ENCODE data around the gene SRCAP.
A peak's percentile ranks its signal among the peaks of the same experiment; 100 is the strongest.
"Not testable (repeated sequence)": the region's sequence is repeated elsewhere in the genome, so short reads cannot be mapped to it uniquely, and the experiment has no call there.

The SRCAP gene

GRCh38 chr16:30698139-30698815 lies 694 bp upstream of the SRCAP start:
- DNase-seq (ENCODE audit: low read depth in 2 of 2) = peak; percentile 98

- DNase-seq (ENCODE audit: low read depth in 2 of 2) = no peak
These were observed 686 bp downstream of the SRCAP start for GRCh38 chr16:30699615-30700099.

GRCh38 chr16:30700491-30700890 lies 1.5 kb downstream of the SRCAP start:
- no peak for DNase-seq (ENCODE audit: low read depth in 2 of 2)

- no peak for DNase-seq (ENCODE audit: low read depth in 2 of 2)
These were observed 2.0 kb downstream of the SRCAP start for GRCh38 chr16:30700971-30701370.

- DNase-seq (ENCODE audit: low read depth in 2 of 2) = not testable (repeated sequence)
These were observed 4.1 kb downstream of the SRCAP start for GRCh38 chr16:30703071-30703470.

GRCh38 chr16:30703971-30704370 lies 5.0 kb downstream of the SRCAP start:
- no peak for DNase-seq (ENCODE audit: low read depth in 2 of 2)

- DNase-seq (ENCODE audit: low read depth in 2 of 2) = no peak
These were observed 7.1 kb downstream of the SRCAP start for GRCh38 chr16:30706046-30706445.

GRCh38 chr16:30710971-30711370 lies 12.0 kb downstream of the SRCAP start:
- DNase-seq (ENCODE audit: low read depth in 2 of 2) = no peak

- DNase-seq (ENCODE audit: low read depth in 2 of 2) = no peak
These were observed 12.7 kb downstream of the SRCAP start for GRCh38 chr16:30711712-30712111.

GRCh38 chr16:30715750-30716445 lies 16.9 kb downstream of the SRCAP start:
- DNase-seq (ENCODE audit: low read depth in 2 of 2) = peak; percentile 29 to 43

- DNase-seq (ENCODE audit: low read depth in 2 of 2) = no peak
These were observed 21.1 kb downstream of the SRCAP start for GRCh38 chr16:30720086-30720485.

- no peak for DNase-seq (ENCODE audit: low read depth in 2 of 2)
These were observed 21.7 kb downstream of the SRCAP start for GRCh38 chr16:30720694-30721093.

GRCh38 chr16:30721167-30721566 lies 22.2 kb downstream of the SRCAP start:
- no peak for DNase-seq (ENCODE audit: low read depth in 2 of 2)

- no peak for DNase-seq (ENCODE audit: low read depth in 2 of 2)
These were observed 22.6 kb downstream of the SRCAP start for GRCh38 chr16:30721606-30722005.

GRCh38 chr16:30722443-30722842 lies 23.5 kb downstream of the SRCAP start:
- DNase-seq (ENCODE audit: low read depth in 2 of 2) = no peak

GRCh38 chr16:30722916-30723315 lies 23.9 kb downstream of the SRCAP start:
- DNase-seq (ENCODE audit: low read depth in 2 of 2) = no peak

- DNase-seq (ENCODE audit: low read depth in 2 of 2) = no peak
These were observed 24.9 kb downstream of the SRCAP start for GRCh38 chr16:30723725-30724355.

GRCh38 chr16:30724641-30725417 lies 25.9 kb downstream of the SRCAP start:
- DNase-seq (ENCODE audit: low read depth in 2 of 2) = no peak

GRCh38 chr16:30725418-30725792 lies 26.4 kb downstream of the SRCAP start:
- no peak for DNase-seq (ENCODE audit: low read depth in 2 of 2)

- no peak for DNase-seq (ENCODE audit: low read depth in 2 of 2)
These were observed 29.4 kb downstream of the SRCAP start for GRCh38 chr16:30728321-30728720.

- DNase-seq (ENCODE audit: low read depth in 2 of 2) = no peak
These were observed 30.1 kb downstream of the SRCAP start for GRCh38 chr16:30728899-30729672.
